Smooth muscle cell of the umbilical artery (primary cell): Measurements from ENCODE around the gene ICE1. TPM values are rescaled to one million over a fixed set of nuclear protein-coding genes. Genes with fewer than 3 reads are reported as not detected.

Source experiments
- total RNA-seq: library from RNA; depleted of rRNA; stranded (reverse); fragments of >200 nt; gene quantifications from 2 replicates; pipeline ENCODE4 v1.2.3, GENCODE V29; 2014

The ICE1 gene
- 31.2 and 42.1 TPM in 2 replicates for total RNA-seq

GRCh38 chr5:5421961-5422818, at the start of gene ICE1:
TSS of gene ICE1 (plus strand) at chr5:5422677. CDS start at chr5:5422916, 239 bp downstream.

